Kidney (tissue), 14 donors: ENCODE measurements around the gene RPP21. TPM values are rescaled to one million over a fixed set of nuclear protein-coding genes. Genes with fewer than 3 reads are reported as not detected.

Source experiments
- DNase-seq, 5 donors: peaks; one replicate each; pipeline ENCODE4 v3.0.0-alpha.2; 2013 to 2020
- FAIRE-seq: peaks from 2 replicates; lab custom pipeline; 2012; peaks lifted over from hg19 to GRCh38; lab: Jason Lieb, UNC
- H3K27ac ChIP-seq, 2 donors: one replicate each; pipeline ENCODE4 v1.7.0; 2013; ENCODE audit warnings: low read depth in 2 of 2, low read length in 2 of 2, inconsistent platforms in 1 of 2
- H3K27me3 ChIP-seq: one replicate; pipeline ENCODE4 v1.7.1; 2013; ENCODE audit warnings: low read length, inconsistent platforms; ENCODE audit not compliant: control insufficient read depth, insufficient read depth
- H3K36me3 ChIP-seq, 3 donors: one replicate each; pipeline versions ENCODE4 v1.7.0 to v1.7.1; 2013; ENCODE audit warnings: low read length in 3 of 3, control low read depth in 1 of 3, inconsistent platforms in 1 of 3; ENCODE audit not compliant: insufficient read depth in 3 of 3, control insufficient read depth in 2 of 3
- H3K4me1 ChIP-seq, 3 donors: one replicate each; pipeline versions ENCODE4 v1.7.0 to v1.7.1; 2013; ENCODE audit warnings: low read length in 3 of 3, inconsistent platforms in 1 of 3, low read depth in 1 of 3; ENCODE audit not compliant: control insufficient read depth in 2 of 3, insufficient read depth in 2 of 3
- H3K4me3 ChIP-seq, 3 donors: one replicate each; pipeline versions ENCODE4 v1.7.0 to v1.8.1; 2013; ENCODE audit warnings: low read length in 3 of 3, control low read depth in 1 of 3, inconsistent platforms in 1 of 3
- H3K9ac ChIP-seq, 3 donors: one replicate each; pipeline versions ENCODE4 v1.7.0 to v1.7.1; 2013; ENCODE audit warnings: low read length in 3 of 3, control low read depth in 1 of 3, inconsistent platforms in 1 of 3
- H3K9me3 ChIP-seq, 3 donors: one replicate each; pipeline versions ENCODE4 v1.7.0 to v1.7.1; 2013; ENCODE audit warnings: low read length in 3 of 3, control low read depth in 1 of 3, inconsistent platforms in 1 of 3; ENCODE audit not compliant: control insufficient read depth in 2 of 3, insufficient read depth in 1 of 3
- CTCF ChIP-seq: IDR thresholded peaks from 3 replicates; pipeline ENCODE4 v1.5.1; 2012; ENCODE audit warnings: mild to moderate bottlenecking, moderate library complexity, borderline replicate concordance; ENCODE audit not compliant: insufficient read depth; ENCODE audit errors: extremely low read depth
- intact Hi-C: fragments of 100-400 bp; cut with DNase I; formaldehyde crosslinking; loops from one replicate; pipeline ENCODE4 v1.11.1; 2022
- polyA plus RNA-seq: library from polyadenylated mRNA; stranded (reverse); fragments of 350-450 nt; fragmentation: Illumina TruSeq; extraction: RNeasy Lipid Tissue Mini Kit (QIAGEN cat#74804); gene quantifications from one replicate; pipeline ENCODE4 v1.2.3, GENCODE V29; 2014; ENCODE audit warnings: low read depth, low replicate concordance; ENCODE audit not compliant: insufficient read depth
- total RNA-seq: library from RNA; stranded (reverse); fragmentation: NEBNext Ultra II Directional; extraction: Animal tissue kit (Norgen Biotek cat#: 25700); gene quantifications from one replicate; pipeline ENCODE4 v1.2.1, GENCODE V29; 2021
- donor health status: control.
- donor health status: control.
- donor health status: control.
- donor health status: control.
- donor health status: control.
- donor health status: DM: yes; HTN: yes; CAD: no.
- donor health status: Normal renal cell carcinoma (clear cell type).

Gene RPP21
- total and polyA plus RNA-seq, 2 donors from 2014 or later = 34.5 to 73.9 TPM

GRCh38 chr6:30355281-30355680, 10.3 kb downstream of the RPP21 start:
- DNase-seq (no peak), FAIRE-seq (no peak)
- intact Hi-C loops = no loop called here
- Histone ChIP-seq H3K9ac (no peak overlapping the region), H3K36me3 (no peaks in the 10 kb centered on the region), H3K27ac (no peak overlapping the region), H3K9me3 (no peaks in the 10 kb centered on the region), H3K27me3 (peaks cover 23% of the 10 kb centered on the region), H3K4me1 (peaks cover 0 to 3% (median 0%) of the 10 kb centered on the region in 3 donors), H3K4me3 (no peak overlapping the region)
- TF ChIP-seq CTCF = no peak

- Histone ChIP-seq H3K9me3 (no peaks in the 10 kb centered on the region), H3K27me3 (peaks cover 32% of the 10 kb centered on the region), H3K27ac (no peak overlapping the region), H3K36me3 (no peaks in the 10 kb centered on the region), H3K4me1 (peaks cover 0 to 3% (median 0%) of the 10 kb centered on the region in 3 donors), H3K9ac (no peak overlapping the region), H3K4me3 (no peak overlapping the region)
- no peak for DNase-seq
- no peak for FAIRE-seq
- no peak for TF ChIP-seq CTCF
- intact Hi-C loops = no loop called here
These were observed 11.6 kb downstream of the RPP21 start for GRCh38 chr6:30356536-30356935.

- Histone ChIP-seq H3K4me1 (peaks cover 0 to 3% (median 0%) of the 10 kb centered on the region in 3 donors), H3K9me3 (no peaks in the 10 kb centered on the region), H3K27me3 (peaks cover 32% of the 10 kb centered on the region), H3K4me3 (peak overlapping the region; percentile 13 to 46 (median 34)), H3K27ac (no peak overlapping the region), H3K36me3 (no peaks in the 10 kb centered on the region), H3K9ac (no peak overlapping the region)
- DNase-seq (peak in 4 of 5 donors; percentile 62 to 87 (median 74)), FAIRE-seq (no peak)
- peak; percentile 48 for TF ChIP-seq CTCF
- intact Hi-C loops = no loop called here
These were observed 13.0 kb downstream of the RPP21 start for GRCh38 chr6:30357678-30358540.
